ENCODE results near the gene PTPRG.

PTPRG gene

GRCh38 chr3:61935814-61936213 lies 374.4 kb downstream of the PTPRG start:
- H3K27ac ChIP-seq, result no peak overlapping the region
- no peaks in the 10 kb centered on the region for H3K27me3 ChIP-seq
- H4K20me1 ChIP-seq, result peaks cover 0 to 5% (median 0%) of the 10 kb centered on the region in 11 experiments; a peak in 5 of 22 replicates
- H3K4me1 ChIP-seq, result peaks cover 0 to 12% (median 4%) of the 10 kb centered on the region in 10 experiments; a peak in 9 of 20 replicates
- no peak for TF ChIP-seq Cebpa-rat (IDR thresholded peaks at IDR 0.05)
- no peak overlapping the region for H3K4me2 ChIP-seq
- no peak overlapping the region for H3K9ac ChIP-seq
- no peak overlapping the region for H3K4me3 ChIP-seq
- peaks cover 9 to 21% (median 17%) of the 10 kb centered on the region in 11 experiments; a peak in 20 of 22 replicates for H3K9me3 ChIP-seq (replicated peaks in 1 of 11)
- H3K36me3 ChIP-seq, result peaks cover 0 to 11% (median 0%) of the 10 kb centered on the region in 11 experiments; a peak in 6 of 22 replicates

GRCh38 chr3:61936344-61936937 lies 375.1 kb downstream of the PTPRG start:
- Histone ChIP-seq H3K27me3 (no peaks in the 10 kb centered on the region), H3K4me1 (peaks cover 0 to 12% (median 4%) of the 10 kb centered on the region in 10 experiments; a peak in 9 of 20 replicates), H3K9me3 (replicated peaks in 1 of 11) (peaks cover 11 to 24% (median 20%) of the 10 kb centered on the region in 11 experiments; a peak in 20 of 22 replicates), H3K4me2 (peak overlapping the region in 3 of 11 experiments; percentile 2 to 39 (median 13); a peak in 3 of 22 replicates), H3K4me3 (no peak overlapping the region), H3K36me3 (peaks cover 0 to 11% (median 0%) of the 10 kb centered on the region in 11 experiments; a peak in 6 of 22 replicates), H4K20me1 (peaks cover 0 to 5% (median 0%) of the 10 kb centered on the region in 11 experiments; a peak in 4 of 22 replicates), H3K9ac (no peak overlapping the region), H3K27ac (no peak overlapping the region)
- TF ChIP-seq Cebpa-rat (IDR thresholded peaks at IDR 0.05), result no peak

- peaks cover 0 to 12% (median 5%) of the 10 kb centered on the region in 10 experiments; a peak in 9 of 20 replicates for H3K4me1 ChIP-seq
- H3K27ac ChIP-seq, result no peak overlapping the region
- no peak overlapping the region for H3K4me3 ChIP-seq
- H3K9me3 ChIP-seq (replicated peaks in 1 of 11), result peaks cover 19 to 35% (median 30%) of the 10 kb centered on the region in 11 experiments
- H3K4me2 ChIP-seq, result peak overlapping the region in 1 of 11 experiments; percentile 39; a peak in 1 of 22 replicates
- peaks cover 0 to 5% (median 0%) of the 10 kb centered on the region in 11 experiments; a peak in 4 of 22 replicates for H4K20me1 ChIP-seq
- peaks cover 0 to 14% (median 0%) of the 10 kb centered on the region in 11 experiments; a peak in 6 of 22 replicates for H3K36me3 ChIP-seq
- TF ChIP-seq Cebpa-rat (IDR thresholded peaks at IDR 0.05), result no peak
- no peaks in the 10 kb centered on the region for H3K27me3 ChIP-seq
- H3K9ac ChIP-seq, result no peak overlapping the region
Observed at GRCh38 chr3:61937477-61937876, 376.1 kb downstream of the PTPRG start.

DNA sequence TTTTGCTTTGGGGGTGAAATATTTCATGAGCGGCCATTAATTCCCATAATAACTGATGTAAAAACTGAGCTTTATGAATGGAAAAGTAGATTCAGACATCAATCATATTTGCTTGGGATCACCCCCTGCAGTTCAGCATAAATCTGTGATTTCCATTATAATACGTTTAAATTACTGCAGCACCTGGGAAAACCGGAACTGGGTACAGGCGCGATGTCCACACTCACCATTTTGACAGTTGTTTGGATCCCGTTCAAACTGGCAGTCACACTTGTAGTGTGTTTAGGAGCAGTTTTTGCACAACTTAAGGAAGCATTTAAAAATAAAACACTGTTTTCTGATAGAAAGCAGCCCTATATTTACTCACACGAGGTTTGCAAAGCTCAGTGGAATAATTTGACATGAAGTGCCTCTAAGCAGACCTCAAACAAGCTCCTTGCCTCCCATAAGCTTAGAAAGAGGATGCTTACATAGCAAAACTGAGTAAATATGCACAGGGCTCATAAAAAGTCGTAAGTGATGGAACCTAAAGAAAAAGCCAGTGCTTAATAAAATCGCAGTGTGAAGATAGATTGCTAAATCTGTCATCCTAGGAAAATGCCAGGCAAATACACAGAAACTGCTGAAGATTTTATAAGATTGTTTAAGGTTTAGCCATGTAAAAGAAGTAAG lies 377.6 kb downstream of the PTPRG start:
- Histone ChIP-seq H3K9ac (no peak overlapping the region), H3K27me3 (no peaks in the 10 kb centered on the region), H3K4me3 (no peak overlapping the region), H3K4me1 (peaks cover 0 to 16% (median 7%) of the 10 kb centered on the region in 10 experiments; a peak in 9 of 20 replicates), H3K27ac (no peak overlapping the region), H3K4me2 (no peak overlapping the region), H3K36me3 (peaks cover 0 to 14% (median under 1%) of the 10 kb centered on the region in 11 experiments; a peak in 6 of 22 replicates), H3K9me3 (replicated peaks in 1 of 11) (peaks cover 20 to 38% (median 35%) of the 10 kb centered on the region in 11 experiments), H4K20me1 (peaks cover 0 to 5% (median 0%) of the 10 kb centered on the region in 11 experiments; a peak in 4 of 22 replicates)
- TF ChIP-seq Cebpa-rat (IDR thresholded peaks at IDR 0.05), result no peak

DNA sequence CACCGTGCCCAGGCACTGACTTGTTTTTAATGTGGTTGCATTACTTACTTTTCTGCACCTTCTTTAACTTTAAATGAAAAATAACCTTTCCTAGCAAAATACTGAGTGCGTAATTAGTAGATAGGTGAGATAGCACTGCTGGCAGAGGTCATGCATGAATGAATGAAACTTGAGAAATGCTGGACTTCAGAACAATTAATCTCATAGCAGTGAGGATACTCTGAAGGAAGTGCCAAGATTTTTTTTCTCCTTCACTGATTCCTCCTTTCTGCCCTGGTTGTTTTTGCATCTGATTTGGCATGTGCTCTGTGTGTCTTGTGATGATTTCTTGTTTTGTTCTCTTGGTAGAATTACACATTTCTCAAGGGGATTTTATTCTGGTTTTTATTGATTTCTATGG lies 378.9 kb downstream of the PTPRG start:
- Histone ChIP-seq H3K27me3 (no peaks in the 10 kb centered on the region), H3K36me3 (peaks cover 0 to 7% (median 0%) of the 10 kb centered on the region in 11 experiments; a peak in 2 of 22 replicates), H3K9ac (no peak overlapping the region), H3K9me3 (replicated peaks in 1 of 11) (peaks cover 11 to 27% (median 23%) of the 10 kb centered on the region in 11 experiments; a peak in 21 of 22 replicates), H3K4me3 (no peak overlapping the region), H3K4me2 (no peak overlapping the region), H4K20me1 (peaks cover 0 to 5% (median 0%) of the 10 kb centered on the region in 11 experiments; a peak in 4 of 22 replicates), H3K27ac (no peak overlapping the region), H3K4me1 (peaks cover 0 to 25% (median 7%) of the 10 kb centered on the region in 10 experiments; a peak in 9 of 20 replicates)
- no peak for TF ChIP-seq Cebpa-rat (IDR thresholded peaks at IDR 0.05)

- peaks cover 0 to 6% (median 0%) of the 10 kb centered on the region in 11 experiments; a peak in 1 of 22 replicates for H4K20me1 ChIP-seq
- peaks cover 0 to 7% (median 0%) of the 10 kb centered on the region in 11 experiments; a peak in 1 of 22 replicates for H3K36me3 ChIP-seq
- no peak for TF ChIP-seq Cebpa-rat (IDR thresholded peaks at IDR 0.05)
- H3K27me3 ChIP-seq, result no peaks in the 10 kb centered on the region
- peaks cover 11 to 27% (median 22%) of the 10 kb centered on the region in 11 experiments; a peak in 21 of 22 replicates for H3K9me3 ChIP-seq (replicated peaks in 1 of 11)
- H3K27ac ChIP-seq, result no peak overlapping the region
- peak overlapping the region in 3 of 11 experiments; percentile 12 to 24 (median 18); a peak in 3 of 22 replicates for H3K4me2 ChIP-seq
- peaks cover 8 to 43% (median 26%) of the 10 kb centered on the region in 10 experiments; a peak in 19 of 20 replicates for H3K4me1 ChIP-seq
- H3K9ac ChIP-seq, result no peak overlapping the region
- no peak overlapping the region for H3K4me3 ChIP-seq
Observed at GRCh38 chr3:61943975-61944374, 382.6 kb downstream of the PTPRG start.

- Histone ChIP-seq H3K4me2 (no peak overlapping the region; a peak in 2 of 22 replicates), H3K27me3 (no peaks in the 10 kb centered on the region), H3K27ac (no peak overlapping the region), H3K9ac (no peak overlapping the region), H3K9me3 (replicated peaks in 1 of 11) (peaks cover 11 to 27% (median 22%) of the 10 kb centered on the region in 11 experiments; a peak in 21 of 22 replicates), H3K4me3 (no peak overlapping the region), H4K20me1 (peaks cover 0 to 6% (median 0%) of the 10 kb centered on the region in 11 experiments; a peak in 1 of 22 replicates), H3K4me1 (peaks cover 8 to 50% (median 31%) of the 10 kb centered on the region in 10 experiments; a peak in 19 of 20 replicates), H3K36me3 (peaks cover 0 to 7% (median 0%) of the 10 kb centered on the region in 11 experiments; a peak in 1 of 22 replicates)
- TF ChIP-seq Cebpa-rat (IDR thresholded peaks at IDR 0.05), result no peak
Observed at GRCh38 chr3:61944726-61945125, 383.4 kb downstream of the PTPRG start.

DNA sequence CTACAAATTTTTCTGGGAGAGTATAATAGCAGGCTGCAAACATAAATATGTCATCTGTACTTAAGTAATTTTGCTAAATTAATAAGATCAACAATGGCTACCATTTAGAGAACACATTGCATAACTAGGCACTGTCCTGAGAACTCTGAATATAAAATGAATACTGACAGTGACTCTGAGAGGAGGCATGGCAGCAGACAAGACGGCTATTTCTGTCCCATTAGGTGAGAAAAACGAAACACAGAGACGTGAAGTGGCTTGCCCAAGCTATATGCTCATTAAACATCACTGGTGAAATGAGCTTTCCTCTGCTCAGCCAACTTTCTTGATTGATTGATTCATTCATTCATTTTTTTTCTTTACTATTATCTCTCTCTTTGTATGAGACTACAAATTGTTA lies 384.3 kb downstream of the PTPRG start:
- peaks cover 11 to 26% (median 22%) of the 10 kb centered on the region in 11 experiments; a peak in 21 of 22 replicates for H3K9me3 ChIP-seq (replicated peaks in 1 of 11)
- no peak for TF ChIP-seq Cebpa-rat (IDR thresholded peaks at IDR 0.05)
- no peak overlapping the region for H3K9ac ChIP-seq
- H3K36me3 ChIP-seq, result peaks cover 0 to 7% (median 0%) of the 10 kb centered on the region in 11 experiments; a peak in 1 of 22 replicates
- H3K27ac ChIP-seq, result no peak overlapping the region
- H3K27me3 ChIP-seq, result no peaks in the 10 kb centered on the region
- peaks cover 8 to 56% (median 32%) of the 10 kb centered on the region in 10 experiments; a peak in 19 of 20 replicates for H3K4me1 ChIP-seq
- no peak overlapping the region for H3K4me2 ChIP-seq
- H4K20me1 ChIP-seq, result peaks cover 0 to 6% (median 0%) of the 10 kb centered on the region in 11 experiments; a peak in 1 of 22 replicates
- no peak overlapping the region for H3K4me3 ChIP-seq

All from BLaER1 treated with 17β-estradiol and CSF1 and Interleukin-3, amounts not matched to agents 10 nM and 100 nM (cell line).